CD14-positive monocyte (primary cell): ENCODE data around the gene CTNNAL1. TPM values are rescaled to one million over a fixed set of nuclear protein-coding genes. Genes with fewer than 3 reads are reported as not detected.

Experiments
- DNase-seq, 3 donors: peaks; one replicate each; pipeline ENCODE4 v3.0.0-alpha.2; 2011 to 2022
- H2AFZ ChIP-seq: 2 replicates; pipeline ENCODE4 v1.6.0; 2012; ENCODE audit warnings: mild to moderate bottlenecking, low read depth, low read length, inconsistent platforms; ENCODE audit not compliant: insufficient read depth, poor library complexity, severe bottlenecking
- H3K27ac ChIP-seq, 2 donors: 1 replicate in 1 of 2; 2 replicates in 1 of 2; pipeline ENCODE4 v1.5.1; 2012 to 2013; ENCODE audit warnings: low read length in 2 of 2, control low read depth in 1 of 2, inconsistent platforms in 1 of 2, low read depth in 1 of 2, mild to moderate bottlenecking in 1 of 2
- H3K27me3 ChIP-seq, 2 donors: one replicate each; pipeline versions ENCODE4 v1.6.0 to v1.6.1; 2011 to 2013; ENCODE audit warnings: low read length in 2 of 2; ENCODE audit not compliant: control insufficient read depth in 2 of 2, insufficient read depth in 2 of 2
- H3K36me3 ChIP-seq, 2 donors: replicated peaks in 1 of 2; 1 replicate in 1 of 2; 2 replicates in 1 of 2; pipeline versions ENCODE4 v1.5.1 to v1.6.1; 2012 to 2013; ENCODE audit warnings: low read length in 2 of 2, control low read depth in 1 of 2, inconsistent platforms in 1 of 2, mild to moderate bottlenecking in 1 of 2; ENCODE audit not compliant: insufficient read depth in 2 of 2, control insufficient read depth in 1 of 2
- H3K4me1 ChIP-seq, 2 donors: 1 replicate in 1 of 2; 2 replicates in 1 of 2; pipeline versions ENCODE4 v1.5.1 to v1.6.1; 2012 to 2013; ENCODE audit warnings: low read length in 2 of 2, control low read depth in 1 of 2, inconsistent platforms in 1 of 2, mild to moderate bottlenecking in 1 of 2, moderate library complexity in 1 of 2; ENCODE audit not compliant: insufficient read depth in 2 of 2, control insufficient read depth in 1 of 2
- H3K4me2 ChIP-seq: replicated peaks from 2 replicates; pipeline ENCODE3; 2012; ENCODE audit warnings: low read length, moderate library complexity, mild to moderate bottlenecking; ENCODE audit not compliant: poor library complexity, severe bottlenecking; ENCODE audit errors: extremely low read depth
- H3K4me3 ChIP-seq, 3 experiments: fragments of 200-600 bp in 1 of 3; sonication (generic) in 1 of 3; replicated peaks in 1 of 3; 1 replicate in 2 of 3; 2 replicates in 1 of 3; pipeline ENCODE4 v1.5.1; 2011 to 2013; ENCODE audit warnings: low read length in 3 of 3, mild to moderate bottlenecking in 3 of 3, control low read depth in 2 of 3, low read depth in 2 of 3, inconsistent platforms in 1 of 3, moderate library complexity in 1 of 3
- H3K79me2 ChIP-seq: 2 replicates; pipeline ENCODE4 v1.6.0; 2012; ENCODE audit warnings: mild to moderate bottlenecking, control low read depth, inconsistent platforms, low read length, moderate library complexity; ENCODE audit not compliant: insufficient read depth
- H3K9ac ChIP-seq: 2 replicates; pipeline ENCODE4 v1.6.0; 2017; ENCODE audit warnings: low read length, mild to moderate bottlenecking; ENCODE audit not compliant: insufficient read depth, poor library complexity, severe bottlenecking
- H3K9me3 ChIP-seq, 2 donors: replicated peaks in 1 of 2; 1 replicate in 1 of 2; 2 replicates in 1 of 2; pipeline versions ENCODE4 v1.5.1 to v1.6.1; 2012 to 2013; ENCODE audit warnings: low read length in 2 of 2, control low read depth in 1 of 2; ENCODE audit not compliant: control insufficient read depth in 1 of 2, insufficient read depth in 1 of 2
- H4K20me1 ChIP-seq: 2 replicates; pipeline ENCODE4 v1.6.0; 2012; ENCODE audit warnings: mild to moderate bottlenecking, low read length, control low read depth, moderate library complexity; ENCODE audit not compliant: insufficient read depth
- H3K27ac Mint-ChIP-seq, 7 donors: one replicate each; pipeline ENCODE4 v1.8.0; 2020; ENCODE audit warnings: mild to moderate bottlenecking in 7 of 7, mixed read lengths in 7 of 7, moderate library complexity in 6 of 7, inconsistent platforms in 2 of 7
- H3K27me3 Mint-ChIP-seq, 3 donors: one replicate each; pipeline ENCODE4 v1.8.0; 2021 to 2022; ENCODE audit warnings: low read depth in 3 of 3, mild to moderate bottlenecking in 3 of 3, mixed read lengths in 3 of 3, moderate library complexity in 3 of 3, inconsistent platforms in 1 of 3
- H3K36me3 Mint-ChIP-seq, 2 donors: one replicate each; pipeline ENCODE4 v1.8.0; 2020; ENCODE audit warnings: mixed read lengths in 2 of 2, inconsistent platforms in 1 of 2, mild to moderate bottlenecking in 1 of 2
- H3K4me1 Mint-ChIP-seq: one replicate; pipeline ENCODE4 v1.8.0; 2020; ENCODE audit warnings: mild to moderate bottlenecking, mixed read lengths
- H3K4me3 Mint-ChIP-seq, 2 donors: one replicate each; pipeline ENCODE4 v1.8.0; 2020; ENCODE audit warnings: mild to moderate bottlenecking in 2 of 2, mixed read lengths in 2 of 2, moderate library complexity in 1 of 2
- H3K9me3 Mint-ChIP-seq, 7 donors: one replicate each; pipeline ENCODE4 v1.8.0; 2020 to 2022; ENCODE audit warnings: mixed read lengths in 7 of 7, mild to moderate bottlenecking in 6 of 7, moderate library complexity in 6 of 7, inconsistent platforms in 2 of 7
- CTCF ChIP-seq: fragments of 200-600 bp; IDR thresholded peaks from one replicate; pipeline ENCODE4 v1.8.0; 2022; ENCODE audit warnings: antibody characterized with exemption, mild to moderate bottlenecking
- WGBS: methylation state at CpG from one replicate; pipeline ENCODE4 v1.1.5; 2013; ENCODE audit warnings: missing lambda C conversion rate; ENCODE audit not compliant: insufficient coverage; 5-methylcytosine and 5-hydroxymethylcytosine counted together
- intact Hi-C, 2 donors: fragments of 100-400 bp; cut with micrococcal nuclease; formaldehyde crosslinking; loops; one replicate each; pipeline versions ENCODE4 v1.15.0 to v1.15.1; 2023
- polyA plus RNA-seq, 3 donors: library from polyadenylated mRNA; depleted of rRNA in 1 of 3; unstranded in 2 of 3; stranded (reverse) in 1 of 3; fragments of 300-500 nt in 2 of 3; fragments of >200 nt in 1 of 3; fragmentation: Illumina TruSeq in 2 of 3; gene quantifications; 1 replicate in 2 of 3; 2 replicates in 1 of 3; pipeline ENCODE4 v1.2.3, GENCODE V29; 2012 to 2021

CTNNAL1 gene
- polyA plus RNA-seq, 3 donors = 0.10 to 0.39 (median 0.25) TPM

GRCh38 chr9:108910402-108910801, 102.9 kb downstream of the CTNNAL1 start:
- H3K36me3 ChIP-seq = peaks cover 71 to 86% of the 10 kb centered on the region in 2 donors
- H2AFZ ChIP-seq = no peak overlapping the region
- Mint-ChIP-seq H3K36me3 (peaks cover 73 to 80% of the 10 kb centered on the region in 2 donors), H3K9me3 (peaks cover 0 to 2% (median 0%) of the 10 kb centered on the region in 7 donors), H3K4me1 (peaks cover 19% of the 10 kb centered on the region), H3K27me3 (no peaks in the 10 kb centered on the region), H3K4me3 (no peak overlapping the region), H3K27ac (no peak overlapping the region)
- H3K27me3 ChIP-seq = no peaks in the 10 kb centered on the region
- H4K20me1 ChIP-seq = no peaks in the 10 kb centered on the region
- H3K4me1 ChIP-seq = peaks cover 7 to 12% of the 10 kb centered on the region in 2 donors
- no peaks in the 10 kb centered on the region for H3K79me2 ChIP-seq
- intact Hi-C loops = no loop called here
- H3K4me2 ChIP-seq = no peak overlapping the region
- TF ChIP-seq CTCF = no peak
- no peak overlapping the region for H3K4me3 ChIP-seq
- no peak overlapping the region for H3K27ac ChIP-seq
- DNase-seq = no peak
- H3K9ac ChIP-seq = no peak overlapping the region
- H3K9me3 ChIP-seq = no peaks in the 10 kb centered on the region

GRCh38 chr9:108905494-108905893, 107.8 kb downstream of the CTNNAL1 start:
- peaks cover 80 to 81% of the 10 kb centered on the region in 2 donors for H3K36me3 Mint-ChIP-seq

More at GRCh38 chr9:108905494-108905893, 107.8 kb downstream of the CTNNAL1 start:
- Histone ChIP-seq H2AFZ (no peak overlapping the region), H4K20me1 (no peaks in the 10 kb centered on the region), H3K27ac (no peak overlapping the region), H3K27me3 (no peaks in the 10 kb centered on the region), H3K36me3 (peaks cover 78 to 97% of the 10 kb centered on the region in 2 donors), H3K4me3 (no peak overlapping the region), H3K4me2 (no peak overlapping the region), H3K9me3 (no peaks in the 10 kb centered on the region), H3K9ac (no peak overlapping the region), H3K4me1 (no peaks in the 10 kb centered on the region), H3K79me2 (no peaks in the 10 kb centered on the region)
- H3K4me3 Mint-ChIP-seq = no peak overlapping the region
- TF ChIP-seq CTCF = no peak
- WGBS = no CpG with 5 or more reads among the region's 2 CpGs
- peaks cover 11% of the 10 kb centered on the region for H3K4me1 Mint-ChIP-seq
- DNase-seq = no peak
- intact Hi-C loops = no loop called here
- no peaks in the 10 kb centered on the region for H3K27me3 Mint-ChIP-seq
- H3K27ac Mint-ChIP-seq = no peak overlapping the region
- no peaks in the 10 kb centered on the region for H3K9me3 Mint-ChIP-seq
